GM23338 (cell line): ENCODE results near the gene MEIOB. TPM values are rescaled to one million over a fixed set of nuclear protein-coding genes. Genes with fewer than 3 reads are reported as not detected.
A peak's percentile ranks its signal among the peaks of the same experiment; 100 is the strongest.

ENCODE experiments used
- ATAC-seq: fragments of 200-7000 bp; cut with Tn5 transposase; 3 replicates; pipeline ENCODE4 v1.9.1; 2020
- DNase-seq: peaks from one replicate; pipeline ENCODE4 v3.0.0-alpha.2; 2015; ENCODE audit warnings: low spot score
- H2AFZ ChIP-seq: fragments of 200-600 bp; sonication (generic); 2 replicates; pipeline ENCODE4 v1.8.0; 2016; ENCODE audit warnings: antibody characterized with exemption, mild to moderate bottlenecking, moderate library complexity
- H3F3A ChIP-seq: fragments of 200-600 bp; sonication (generic); replicated peaks from 2 replicates; pipeline ENCODE4 v1.8.0; 2017; ENCODE audit warnings: antibody characterized with exemption, mixed run types, low read depth
- H3K27ac ChIP-seq: fragments of 200-600 bp; sonication (generic); 2 replicates; pipeline ENCODE4 v1.6.1; 2016; ENCODE audit warnings: low read depth
- H3K27me3 ChIP-seq: fragments of 200-600 bp; sonication (generic); 2 replicates; pipeline ENCODE4 v1.8.0; 2016; ENCODE audit warnings: mild to moderate bottlenecking, mixed run types, moderate library complexity; ENCODE audit not compliant: insufficient read depth
- H3K36me3 ChIP-seq: fragments of 200-600 bp; sonication (generic); 2 replicates; pipeline ENCODE4 v1.8.0; 2016; ENCODE audit warnings: mild to moderate bottlenecking; ENCODE audit not compliant: insufficient read depth
- H3K4me1 ChIP-seq: fragments of 200-600 bp; sonication (generic); 2 replicates; pipeline ENCODE4 v1.8.0; 2016; ENCODE audit warnings: mild to moderate bottlenecking, moderate library complexity; ENCODE audit not compliant: insufficient read depth
- H3K4me2 ChIP-seq: fragments of 200-600 bp; sonication (generic); 2 replicates; pipeline ENCODE4 v1.7.1; 2017; ENCODE audit warnings: mixed run types
- H3K4me3 ChIP-seq: fragments of 200-600 bp; sonication (generic); 2 replicates; pipeline ENCODE4 v1.6.1; 2016; ENCODE audit warnings: mixed run types
- H3K79me2 ChIP-seq: fragments of 200-600 bp; sonication (generic); replicated peaks from 2 replicates; pipeline ENCODE4 v1.8.0; 2017; ENCODE audit warnings: mild to moderate bottlenecking; ENCODE audit not compliant: insufficient read depth
- H3K9me2 ChIP-seq: fragments of 200-600 bp; sonication (generic); 2 replicates; pipeline ENCODE4 v1.8.0; 2017; ENCODE audit not compliant: insufficient read depth
- H4K20me1 ChIP-seq: fragments of 200-600 bp; sonication (generic); replicated peaks from 2 replicates; pipeline ENCODE4 v1.8.0; 2017; ENCODE audit warnings: mild to moderate bottlenecking; ENCODE audit not compliant: insufficient read depth
- H3K27ac Mint-ChIP-seq: 2 replicates; pipeline ENCODE4 v1.8.0; 2020; ENCODE audit warnings: inconsistent platforms, mild to moderate bottlenecking, moderate library complexity, mixed read lengths
- H3K27me3 Mint-ChIP-seq: 3 replicates; pipeline ENCODE4 v1.8.0; 2022; ENCODE audit warnings: low read depth, mild to moderate bottlenecking, moderate library complexity, mixed read lengths, inconsistent platforms; ENCODE audit not compliant: insufficient read depth, poor library complexity
- H3K36me3 Mint-ChIP-seq: 3 replicates; pipeline ENCODE4 v1.8.0; 2021; ENCODE audit warnings: low read depth, mild to moderate bottlenecking, inconsistent platforms, moderate library complexity, mixed read lengths
- H3K4me1 Mint-ChIP-seq: 3 replicates; pipeline ENCODE4 v1.8.0; 2020; ENCODE audit warnings: mild to moderate bottlenecking, inconsistent platforms, mixed read lengths
- H3K4me3 Mint-ChIP-seq: 3 replicates; pipeline ENCODE4 v1.8.0; 2021; ENCODE audit warnings: moderate library complexity, mild to moderate bottlenecking, inconsistent platforms, mixed read lengths
- H3K9me3 Mint-ChIP-seq: 3 replicates; pipeline ENCODE4 v1.8.0; 2020; ENCODE audit warnings: moderate library complexity, mild to moderate bottlenecking, inconsistent platforms, mixed read lengths
- CREB1 ChIP-seq: fragments of 250-450 bp; sonication (Bioruptor Pico); IDR thresholded peaks from 2 replicates; pipeline ENCODE4 v1.5.0; 2020; ENCODE audit warnings: low read depth, mild to moderate bottlenecking, moderate library complexity
- EZH2phosphoT487 ChIP-seq: fragments of 200-600 bp; sonication (generic); IDR thresholded peaks from one replicate; pipeline ENCODE4 v1.8.1; 2018; ENCODE audit warnings: antibody characterized with exemption; ENCODE audit not compliant: unreplicated experiment
- NANOG ChIP-seq: IDR thresholded peaks from 2 replicates; pipeline ENCODE4 v1.6.1; 2016; ENCODE audit warnings: antibody characterized with exemption, borderline replicate concordance
- POLR2AphosphoS5 ChIP-seq: IDR thresholded peaks from 2 replicates; pipeline ENCODE4 v1.6.1; 2016; ENCODE audit warnings: antibody characterized with exemption, low read depth
- ZNF114 ChIP-seq: fragments of 250-450 bp; sonication (Bioruptor Pico); IDR thresholded peaks from 2 replicates; pipeline ENCODE4 v1.5.0; 2020; ENCODE audit warnings: mild to moderate bottlenecking, moderate library complexity
- ZNF331 ChIP-seq: fragments of 250-450 bp; sonication (Bioruptor Pico); IDR thresholded peaks from 2 replicates; pipeline ENCODE4 v1.5.0; 2020; ENCODE audit warnings: low read depth, mild to moderate bottlenecking, moderate library complexity
- ZNF462 ChIP-seq: fragments of 250-450 bp; sonication (Bioruptor Pico); IDR thresholded peaks from 2 replicates; pipeline ENCODE4 v1.5.0; 2020; ENCODE audit warnings: mild to moderate bottlenecking, moderate library complexity
- polyA plus RNA-seq: library from polyadenylated mRNA; unstranded; fragments of >200 nt; fragmentation: Nextera tagmentation; extraction: Ambion mirVana; gene quantifications from 2 replicates; pipeline ENCODE4 v1.2.1, GENCODE V29; 2016
- total RNA-seq: library from RNA; depleted of rRNA; stranded (reverse); fragments of >200 nt; shearing (Covaris generic); gene quantifications from 2 replicates; pipeline ENCODE4 v1.2.3, GENCODE V29; 2014
- TF ChIP-seq, protein P1 (sequence below): IDR thresholded peaks from one replicate; pipeline ENCODE4 v1.6.1; 2018; ENCODE audit warnings: antibody characterized with exemption; ENCODE audit not compliant: unreplicated experiment

MEIOB gene
- total and polyA plus RNA-seq, 2 experiments from 2014 or later: 7.3 to 8.7 TPM

DNA sequence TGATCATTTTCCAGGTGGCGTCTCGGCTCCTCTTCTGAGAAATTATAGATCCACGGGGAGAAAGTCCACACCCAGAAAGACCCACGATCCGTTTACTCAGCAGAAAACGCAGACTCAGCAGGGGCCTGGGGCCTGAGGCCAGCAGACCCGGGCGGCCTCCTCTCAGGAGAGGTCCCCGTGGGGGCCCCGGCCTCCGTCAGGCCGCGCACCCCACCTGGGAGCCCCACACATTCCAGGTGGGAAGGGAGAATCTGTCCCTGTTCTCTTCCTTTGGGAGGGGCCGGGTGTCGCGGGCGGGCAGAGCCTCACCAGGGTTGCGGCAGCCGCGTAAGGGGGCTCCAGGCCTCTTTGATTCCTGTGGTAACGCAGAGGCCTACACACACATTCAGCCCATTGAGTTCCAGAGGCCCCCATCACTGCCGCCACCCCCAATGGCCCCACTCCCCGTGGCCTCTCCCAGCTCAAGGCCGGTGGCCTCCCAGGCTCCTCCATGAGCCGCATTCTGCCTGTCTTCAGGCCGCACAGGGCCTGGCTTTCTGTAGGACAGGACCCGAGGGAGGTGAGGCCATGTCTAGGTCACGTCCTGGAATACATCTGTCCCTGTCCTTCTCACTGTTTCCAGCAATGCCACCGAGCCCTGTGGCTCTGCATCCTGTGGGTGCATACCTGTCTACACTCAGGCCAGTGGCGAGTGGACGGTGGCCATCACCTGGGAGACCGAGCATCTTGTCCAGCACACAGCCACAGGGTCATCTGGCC lies 76.9 kb downstream of the MEIOB start (continued):
- no peak for TF ChIP-seq ZNF462 (CRISPR knock-in tag)
- TF ChIP-seq CREB1 (CRISPR knock-in tag): no peak

DNA sequence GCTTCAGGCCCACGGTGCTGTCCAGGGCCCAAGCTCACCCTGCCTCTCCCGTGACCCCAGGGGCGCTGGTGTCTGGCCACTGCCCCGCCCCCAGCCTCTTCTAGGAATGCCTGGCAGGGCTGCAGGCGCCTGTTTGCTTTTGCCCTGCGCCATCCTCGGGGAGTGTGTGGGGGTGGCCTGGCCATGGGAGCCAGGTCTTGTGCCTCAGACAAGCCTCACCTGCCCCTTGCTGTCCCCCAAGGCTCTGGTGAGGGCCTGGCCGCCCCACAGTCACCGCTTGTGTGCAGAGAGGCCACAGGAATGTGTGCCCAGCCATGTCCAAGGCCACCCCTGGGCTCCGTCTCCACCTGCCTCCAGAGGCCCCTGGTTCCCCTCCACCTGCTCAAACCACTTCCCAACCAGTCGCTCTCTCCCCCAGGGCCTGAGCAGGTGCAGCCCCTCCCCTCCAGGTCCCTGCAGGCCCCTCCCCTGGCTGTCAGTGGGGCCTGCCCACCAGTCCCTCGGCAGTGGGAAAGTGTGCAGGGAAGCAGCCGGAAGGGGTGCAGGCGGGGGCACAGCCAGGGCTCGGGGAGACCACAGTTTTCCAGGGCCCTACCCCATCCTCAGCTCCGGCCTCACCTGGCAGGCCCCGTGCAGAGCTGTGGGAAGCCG lies 77.6 kb downstream of the MEIOB start:
- no peak overlapping the region for H3K27ac Mint-ChIP-seq
- Histone ChIP-seq H3K79me2 (no peaks in the 10 kb centered on the region), H2AFZ (no peak overlapping the region), H3K27ac (no peak overlapping the region), H3K36me3 (no peaks in the 10 kb centered on the region; the same call in 1 of the 2 replicates), H3K4me2 (no peak overlapping the region), H4K20me1 (no peaks in the 10 kb centered on the region), H3K27me3 (no peaks in the 10 kb centered on the region), H3K9me2 (no peaks in the 10 kb centered on the region), H3F3A (no peaks in the 10 kb centered on the region), H3K4me3 (no peak overlapping the region), H3K4me1 (no peaks in the 10 kb centered on the region)
- peaks cover 30% of the 10 kb centered on the region for H3K36me3 Mint-ChIP-seq
- H3K9me3 Mint-ChIP-seq: peaks cover 29% of the 10 kb centered on the region
- H3K27me3 Mint-ChIP-seq: no peaks in the 10 kb centered on the region
- ATAC-seq (peak; percentile 33), DNase-seq (no peak)
- no peaks in the 10 kb centered on the region for H3K4me1 Mint-ChIP-seq
- H3K4me3 Mint-ChIP-seq: no peak overlapping the region
- TF ChIP-seq, protein P1, sequence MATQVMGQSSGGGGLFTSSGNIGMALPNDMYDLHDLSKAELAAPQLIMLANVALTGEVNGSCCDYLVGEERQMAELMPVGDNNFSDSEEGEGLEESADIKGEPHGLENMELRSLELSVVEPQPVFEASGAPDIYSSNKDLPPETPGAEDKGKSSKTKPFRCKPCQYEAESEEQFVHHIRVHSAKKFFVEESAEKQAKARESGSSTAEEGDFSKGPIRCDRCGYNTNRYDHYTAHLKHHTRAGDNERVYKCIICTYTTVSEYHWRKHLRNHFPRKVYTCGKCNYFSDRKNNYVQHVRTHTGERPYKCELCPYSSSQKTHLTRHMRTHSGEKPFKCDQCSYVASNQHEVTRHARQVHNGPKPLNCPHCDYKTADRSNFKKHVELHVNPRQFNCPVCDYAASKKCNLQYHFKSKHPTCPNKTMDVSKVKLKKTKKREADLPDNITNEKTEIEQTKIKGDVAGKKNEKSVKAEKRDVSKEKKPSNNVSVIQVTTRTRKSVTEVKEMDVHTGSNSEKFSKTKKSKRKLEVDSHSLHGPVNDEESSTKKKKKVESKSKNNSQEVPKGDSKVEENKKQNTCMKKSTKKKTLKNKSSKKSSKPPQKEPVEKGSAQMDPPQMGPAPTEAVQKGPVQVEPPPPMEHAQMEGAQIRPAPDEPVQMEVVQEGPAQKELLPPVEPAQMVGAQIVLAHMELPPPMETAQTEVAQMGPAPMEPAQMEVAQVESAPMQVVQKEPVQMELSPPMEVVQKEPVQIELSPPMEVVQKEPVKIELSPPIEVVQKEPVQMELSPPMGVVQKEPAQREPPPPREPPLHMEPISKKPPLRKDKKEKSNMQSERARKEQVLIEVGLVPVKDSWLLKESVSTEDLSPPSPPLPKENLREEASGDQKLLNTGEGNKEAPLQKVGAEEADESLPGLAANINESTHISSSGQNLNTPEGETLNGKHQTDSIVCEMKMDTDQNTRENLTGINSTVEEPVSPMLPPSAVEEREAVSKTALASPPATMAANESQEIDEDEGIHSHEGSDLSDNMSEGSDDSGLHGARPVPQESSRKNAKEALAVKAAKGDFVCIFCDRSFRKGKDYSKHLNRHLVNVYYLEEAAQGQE: no peak
- TF ChIP-seq EZH2phosphoT487 (no peak), NANOG (no peak), ZNF114 (CRISPR knock-in tag) (no peak), ZNF331 (CRISPR knock-in tag) (no peak), POLR2AphosphoS5 (no peak)
